ENCODE measurements around the gene CFAP210.

The CFAP210 gene, protein sequence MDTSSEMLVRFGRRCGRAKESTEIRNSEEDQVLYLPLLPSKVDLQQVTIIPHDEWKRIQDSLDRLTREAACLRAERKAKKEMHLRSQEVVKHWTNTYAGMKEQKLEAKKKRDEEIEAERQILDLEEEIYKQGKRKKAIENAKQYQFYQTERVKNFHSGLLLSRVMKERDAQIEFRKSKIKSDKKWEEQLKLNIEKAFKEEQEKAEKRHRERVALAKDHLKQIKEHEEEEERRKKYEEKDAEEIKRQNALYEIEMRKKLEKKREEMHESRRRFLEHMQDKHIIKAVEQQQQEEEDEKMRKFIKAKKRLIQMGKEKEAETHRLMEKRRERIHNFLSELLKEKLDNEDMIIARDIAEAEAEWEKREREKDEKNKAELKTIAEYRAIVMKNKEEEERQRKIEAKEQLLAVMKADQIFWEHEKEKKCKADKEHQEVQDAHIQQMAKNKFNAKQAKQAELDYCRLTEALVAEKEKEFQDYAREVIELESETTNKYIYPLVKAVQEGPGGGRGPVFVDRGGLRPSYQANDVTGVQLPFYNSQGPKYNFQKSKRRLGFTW

DNA sequence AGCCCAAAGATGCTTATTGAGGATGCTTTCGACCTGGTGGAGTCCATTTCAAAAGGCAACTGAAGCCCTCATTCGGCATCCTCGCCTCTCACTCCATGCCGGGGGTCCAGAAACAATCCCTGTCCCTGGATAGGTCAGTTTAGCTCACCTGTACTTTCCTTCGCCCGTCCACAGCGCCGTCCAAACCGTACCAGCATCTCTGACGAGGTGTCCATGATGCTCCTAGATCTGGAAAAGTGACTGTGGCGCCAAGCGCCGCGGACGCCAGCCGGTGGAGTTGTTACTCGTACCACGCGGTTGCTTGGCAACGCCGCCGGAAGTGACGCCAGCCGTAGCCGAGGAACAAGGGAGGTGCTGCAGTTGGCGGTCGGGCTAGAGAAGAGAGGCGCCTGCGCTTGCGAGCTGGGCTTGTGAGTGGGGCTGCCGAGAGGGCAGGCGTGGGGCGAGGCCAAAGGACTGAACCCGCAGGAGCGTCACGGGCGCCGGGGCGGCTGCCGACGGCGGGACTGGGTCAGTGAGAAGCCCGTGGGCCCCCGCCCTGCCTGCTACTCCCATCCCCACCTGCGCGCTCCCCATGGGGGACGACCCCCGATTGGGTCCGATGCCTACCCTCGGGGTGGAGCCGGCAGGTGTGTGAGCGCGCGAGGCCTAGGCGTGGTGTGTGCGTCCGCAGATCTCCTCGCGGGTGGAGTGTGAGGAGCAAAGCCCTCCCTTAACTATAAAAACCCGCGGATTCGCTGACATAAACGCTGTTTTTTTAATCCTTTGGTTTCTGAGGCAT is at the start of gene CFAP210, which contains the start of gene PHOSPHO2:
CFAP210 (minus strand) TSS at position 293 of the 781 bp plus-strand sequence; CDS start at position 215, 78 bp downstream.
PHOSPHO2 (plus strand) TSS at position 357 of the 781 bp plus-strand sequence. CDS start 6,503 bp downstream, outside the sequence.
- Histone ChIP-seq H3K79me2 (ENCODE audit: low read length) (0 out of 2 replicates have a peak, but pooled peaks cover 5% of the 10 kb centered on the region), H3K27me3 (ENCODE audit: low read depth, low read length) (no peaks in the 10 kb centered on the region), H4K20me1 (ENCODE audit: insufficient read depth, low read length) (no peaks in the 10 kb centered on the region), H3K27ac (ENCODE audit: low read length) (peak within 1 kb of the TSS; percentile 42), H3K4me2 (ENCODE audit: low read length) (peak within 1 kb of the TSS; percentile 86), H3K36me3 (replicated peaks; ENCODE audit: low read depth, low read length) (peaks cover 11% of the 10 kb centered on the region), H3K4me3 (ENCODE audit: low read length) (peak within 1 kb of the TSS; percentile 91), H3K4me1 (ENCODE audit: low read length) (peaks cover 12% of the 10 kb centered on the region), H3K9ac (ENCODE audit: low read length) (peak within 1 kb of the TSS; percentile 76), H2AFZ (ENCODE audit: low read depth, low read length) (peak within 1 kb of the TSS; percentile 99), H3K9me3 (ENCODE audit: insufficient read depth, low read length) (peaks cover 5% of the 10 kb centered on the region)
- TF ChIP-seq EZH2phosphoT487 (IDR thresholded peaks at IDR 0.05; ENCODE audit: low read depth): no peak
- TF ChIP-seq, protein P1, sequence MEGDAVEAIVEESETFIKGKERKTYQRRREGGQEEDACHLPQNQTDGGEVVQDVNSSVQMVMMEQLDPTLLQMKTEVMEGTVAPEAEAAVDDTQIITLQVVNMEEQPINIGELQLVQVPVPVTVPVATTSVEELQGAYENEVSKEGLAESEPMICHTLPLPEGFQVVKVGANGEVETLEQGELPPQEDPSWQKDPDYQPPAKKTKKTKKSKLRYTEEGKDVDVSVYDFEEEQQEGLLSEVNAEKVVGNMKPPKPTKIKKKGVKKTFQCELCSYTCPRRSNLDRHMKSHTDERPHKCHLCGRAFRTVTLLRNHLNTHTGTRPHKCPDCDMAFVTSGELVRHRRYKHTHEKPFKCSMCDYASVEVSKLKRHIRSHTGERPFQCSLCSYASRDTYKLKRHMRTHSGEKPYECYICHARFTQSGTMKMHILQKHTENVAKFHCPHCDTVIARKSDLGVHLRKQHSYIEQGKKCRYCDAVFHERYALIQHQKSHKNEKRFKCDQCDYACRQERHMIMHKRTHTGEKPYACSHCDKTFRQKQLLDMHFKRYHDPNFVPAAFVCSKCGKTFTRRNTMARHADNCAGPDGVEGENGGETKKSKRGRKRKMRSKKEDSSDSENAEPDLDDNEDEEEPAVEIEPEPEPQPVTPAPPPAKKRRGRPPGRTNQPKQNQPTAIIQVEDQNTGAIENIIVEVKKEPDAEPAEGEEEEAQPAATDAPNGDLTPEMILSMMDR (IDR thresholded peaks at IDR 0.05; ENCODE audit: low read depth, low read length): no peak

DNA sequence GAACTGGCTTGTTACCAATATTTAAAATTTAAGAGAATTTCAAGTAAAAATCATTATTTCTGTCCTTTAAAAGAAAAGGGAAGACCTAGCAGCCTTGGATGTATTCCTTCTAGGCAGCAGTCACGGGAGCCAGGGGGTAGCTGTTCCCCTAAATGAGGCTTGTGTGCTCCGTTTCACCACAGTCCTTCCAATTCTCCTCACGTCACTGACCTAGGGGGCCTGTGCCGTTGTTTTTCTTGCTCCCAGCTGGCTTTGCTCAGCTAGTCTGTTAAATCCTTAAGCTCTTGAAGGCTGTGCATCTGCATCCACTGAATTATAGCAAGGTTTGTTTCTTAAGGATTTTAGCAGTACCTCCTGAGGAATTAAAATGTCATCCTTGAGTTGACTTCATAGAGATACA is 49.3 kb upstream of the CFAP210 start:
- peaks cover 23% of the 10 kb centered on the region for H3K79me2 ChIP-seq (ENCODE audit: low read length)
- no peak overlapping the region for H3K4me2 ChIP-seq (ENCODE audit: low read length)
- TF ChIP-seq EZH2phosphoT487 (IDR thresholded peaks at IDR 0.05; ENCODE audit: low read depth): no peak
- TF ChIP-seq, protein P1 (IDR thresholded peaks at IDR 0.05; ENCODE audit: low read depth, low read length): no peak
- peaks cover 37% of the 10 kb centered on the region for H3K36me3 ChIP-seq (replicated peaks; ENCODE audit: low read depth, low read length)
- H3K9ac ChIP-seq (ENCODE audit: low read length): no peak overlapping the region
- no peaks in the 10 kb centered on the region for H3K27me3 ChIP-seq (ENCODE audit: low read depth, low read length)
- peaks cover 10% of the 10 kb centered on the region for H4K20me1 ChIP-seq (ENCODE audit: insufficient read depth, low read length)
- H3K27ac ChIP-seq (ENCODE audit: low read length): no peak overlapping the region
- H3K4me3 ChIP-seq (ENCODE audit: low read length): no peak overlapping the region
- no peak overlapping the region for H2AFZ ChIP-seq (ENCODE audit: low read depth, low read length)
- H3K4me1 ChIP-seq (ENCODE audit: low read length): no peaks in the 10 kb centered on the region
- H3K9me3 ChIP-seq (ENCODE audit: insufficient read depth, low read length): no peaks in the 10 kb centered on the region

DNA sequence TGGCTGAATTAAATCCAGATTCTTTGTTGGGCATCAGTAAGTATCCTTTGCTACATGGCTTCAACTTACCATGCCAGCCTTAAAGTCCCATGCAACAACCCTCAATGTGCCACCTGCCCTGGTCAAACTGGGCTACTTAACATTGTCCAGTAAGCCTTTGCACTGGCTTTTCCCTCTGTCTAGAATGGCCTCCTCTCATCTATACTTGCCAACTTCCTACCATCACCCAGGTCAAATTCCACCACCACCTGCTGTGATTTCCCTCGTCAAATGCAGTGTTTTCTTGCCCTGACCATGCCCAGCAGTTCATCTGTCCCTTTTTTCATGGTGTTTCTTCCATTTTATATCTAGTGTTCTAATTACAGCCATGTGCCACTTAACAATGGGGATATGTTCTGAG is 45.1 kb upstream of the CFAP210 start:
- peaks cover 36% of the 10 kb centered on the region for H3K36me3 ChIP-seq (replicated peaks; ENCODE audit: low read depth, low read length)
- peaks cover 60% of the 10 kb centered on the region for H3K79me2 ChIP-seq (ENCODE audit: low read length)

More for the DNA sequence above, 45.1 kb upstream of the CFAP210 start:
- no peak overlapping the region for H3K27ac ChIP-seq (ENCODE audit: low read length)
- H3K4me3 ChIP-seq (ENCODE audit: low read length): no peak overlapping the region
- no peak overlapping the region for H3K9ac ChIP-seq (ENCODE audit: low read length)
- TF ChIP-seq, protein P1 (IDR thresholded peaks at IDR 0.05; ENCODE audit: low read depth, low read length): no peak
- TF ChIP-seq EZH2phosphoT487 (IDR thresholded peaks at IDR 0.05; ENCODE audit: low read depth): no peak
- no peaks in the 10 kb centered on the region for H3K27me3 ChIP-seq (ENCODE audit: low read depth, low read length)
- H2AFZ ChIP-seq (ENCODE audit: low read depth, low read length): no peak overlapping the region
- H3K9me3 ChIP-seq (ENCODE audit: insufficient read depth, low read length): no peaks in the 10 kb centered on the region
- peaks cover 21% of the 10 kb centered on the region for H3K4me1 ChIP-seq (ENCODE audit: low read length)
- peaks cover 10% of the 10 kb centered on the region for H4K20me1 ChIP-seq (ENCODE audit: insufficient read depth, low read length)
- no peak overlapping the region for H3K4me2 ChIP-seq (ENCODE audit: low read length)
